ENCODE measurements around the gene KRTAP10-1. TPM values are rescaled to one million over a fixed set of nuclear protein-coding genes. Genes with fewer than 3 reads are reported as not detected.
"Not testable (repeated sequence)": the region's sequence is repeated elsewhere in the genome, so short reads cannot be mapped to it uniquely, and the experiment has no call there.

KRTAP10-1 gene
- total and polyA plus RNA-seq, 2 of the 8 experiments (the other 6 are each of a cell fraction or from before 2014, with no cell fraction given), result 0.08 TPM; not detected in 1

GRCh38 chr21:44558329-44558675 is 18.3 kb upstream of the KRTAP10-1 start:
- Histone ChIP-seq H2BK5ac (ENCODE audit: low read depth, low read length) (0 out of 2 replicates have a peak overlapping the region, but pooled peaks have one; percentile 16), H2BK12ac (ENCODE audit: low read depth, low read length) (peak overlapping the region; percentile 50; the same call in 1 of the 2 replicates)
- H3K4me1 ChIP-seq (replicated peaks in 1 of 4; ENCODE audit: control insufficient read depth in 3 of 4, insufficient read depth in 4 of 4, low read length in 3 of 4); H3K27ac ChIP-seq (ENCODE audit: low read depth, low read length); H3K56ac ChIP-seq (replicated peaks; ENCODE audit: insufficient read length, low read depth, low read length); H3K4me3 ChIP-seq (ENCODE audit: extremely low read depth in 1 of 4, insufficient read depth in 2 of 4, low read depth in 3 of 4, low read length in 4 of 4); FAIRE-seq; H2BK20ac ChIP-seq (ENCODE audit: low read length); H3K36me3 ChIP-seq (ENCODE audit: control insufficient read depth in 2 of 4, insufficient read depth in 4 of 4, low read length in 3 of 4); H3K79me2 ChIP-seq (ENCODE audit: control insufficient read depth in 1 of 2, insufficient read depth in 2 of 2, low read length in 2 of 2); H3K23ac ChIP-seq (ENCODE audit: insufficient read length); DNase-seq (ENCODE audit: low read depth in 1 of 2, low spot score in 2 of 2); H4K8ac ChIP-seq (ENCODE audit: extremely low read depth, insufficient read depth, low read length); H3K14ac ChIP-seq (ENCODE audit: insufficient read length); H2AK5ac ChIP-seq (ENCODE audit: low read depth, low read length); POLR2A ChIA-PET (ENCODE audit: partially characterized antibody); H3K18ac ChIP-seq (ENCODE audit: extremely low read depth, low read length); H3K4me2 ChIP-seq (ENCODE audit: insufficient read depth in 1 of 2, low read depth in 2 of 2, low read length in 2 of 2); H2BK15ac ChIP-seq (ENCODE audit: low read length); H3K9ac ChIP-seq (replicated peaks in 1 of 4; ENCODE audit: extremely low read depth in 1 of 4, low read depth in 3 of 4, low read length in 3 of 4); H3K9me3 ChIP-seq (ENCODE audit: insufficient read depth in 2 of 2, low read depth in 1 of 2, low read length in 1 of 2); H3K79me1 ChIP-seq (ENCODE audit: low read depth, low read length); H4K5ac ChIP-seq (ENCODE audit: insufficient read length, low read depth, low read length); H3K23me2 ChIP-seq (ENCODE audit: low read depth, low read length); H4K20me1 ChIP-seq (replicated peaks in 1 of 2; ENCODE audit: control insufficient read depth in 1 of 2, insufficient read depth in 2 of 2, low read length in 2 of 2); H3K27me3 ChIP-seq (replicated peaks in 1 of 4; ENCODE audit: control insufficient read depth in 3 of 4, extremely low read depth in 1 of 4, insufficient read depth in 3 of 4, low read length in 3 of 4); H2BK120ac ChIP-seq (replicated peaks; ENCODE audit: low read depth, low read length); H3K4ac ChIP-seq (replicated peaks; ENCODE audit: insufficient read length, low read depth, low read length); H4K91ac ChIP-seq (replicated peaks; ENCODE audit: insufficient read length, low read length); H2AFZ ChIP-seq (ENCODE audit: low read length): not testable (repeated sequence)
- CTCF ChIA-PET (ENCODE audit: partially characterized antibody), result interaction anchor here (0.8 to 2.0 kb wide), 3 partner anchors 10 to 60 kb away, joined by 3 to 6 read pairs (median 5); no protein-coding TSS in a partner anchor
- 68% methylated on average over 8 of the region's 10 CpGs; no CpG with 5 or more reads in 1 of the 2 experiments for WGBS, 2 experiments (ENCODE audit: extremely low coverage in 1 of 2, insufficient coverage in 1 of 2, insufficient read length in 1 of 2, insufficient replicate concordance in 2 of 2, low coverage in 1 of 2, low lambda C conversion rate in 2 of 2, missing lambda C conversion rate in 1 of 2)

Data from H1 (cell line).